ENCODE data around the gene GLO1.

DNA sequence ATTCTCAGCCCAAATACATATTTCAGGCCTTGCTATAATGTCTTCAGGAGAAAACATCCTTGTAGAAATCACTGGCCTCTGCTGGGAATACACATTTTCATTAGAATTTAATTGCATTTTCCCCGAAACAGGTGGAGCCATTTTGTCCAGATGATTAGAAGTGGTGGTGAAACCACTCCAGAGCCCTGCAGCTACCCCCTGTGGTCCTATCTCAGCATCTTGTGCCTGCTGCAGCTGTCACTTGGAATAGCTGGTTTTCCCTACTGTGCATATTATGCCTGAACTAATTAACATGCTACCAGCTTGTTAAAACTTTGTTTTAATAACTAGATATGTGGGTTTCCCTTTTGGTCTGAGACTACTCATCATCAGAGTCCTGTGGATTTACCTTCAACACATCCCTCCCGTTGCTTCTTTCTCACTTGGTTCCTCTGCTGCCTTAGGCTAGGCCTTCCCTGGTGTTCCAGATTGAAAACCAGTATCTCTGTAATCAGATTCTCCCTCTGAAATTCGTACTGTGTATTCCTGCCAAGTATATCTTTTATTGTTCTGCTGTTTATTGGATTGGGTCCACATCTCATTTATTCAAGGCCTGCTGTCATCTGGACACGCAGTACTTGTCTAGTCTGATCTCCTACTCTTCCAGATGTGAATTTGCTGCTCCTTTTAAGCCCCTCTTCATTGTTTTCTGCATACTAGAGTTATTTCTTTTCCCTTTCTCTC lies 27.4 kb upstream of the GLO1 start:
- TF ChIP-seq SUZ12 (IDR thresholded peaks at IDR 0.05) (no peak), ZNF384 (IDR thresholded peaks at IDR 0.05) (no peak), PKNOX1 (IDR thresholded peaks at IDR 0.05) (no peak), FOXM1 (IDR thresholded peaks at IDR 0.05; ENCODE audit: borderline replicate concordance) (no peak)

Measured in HEK293T (cell line).